ENCODE data around the gene KRT39.
"Not testable (repeated sequence)": the region's sequence is repeated elsewhere in the genome, so short reads cannot be mapped to it uniquely, and the experiment has no call there.

Gene KRT39

DNA sequence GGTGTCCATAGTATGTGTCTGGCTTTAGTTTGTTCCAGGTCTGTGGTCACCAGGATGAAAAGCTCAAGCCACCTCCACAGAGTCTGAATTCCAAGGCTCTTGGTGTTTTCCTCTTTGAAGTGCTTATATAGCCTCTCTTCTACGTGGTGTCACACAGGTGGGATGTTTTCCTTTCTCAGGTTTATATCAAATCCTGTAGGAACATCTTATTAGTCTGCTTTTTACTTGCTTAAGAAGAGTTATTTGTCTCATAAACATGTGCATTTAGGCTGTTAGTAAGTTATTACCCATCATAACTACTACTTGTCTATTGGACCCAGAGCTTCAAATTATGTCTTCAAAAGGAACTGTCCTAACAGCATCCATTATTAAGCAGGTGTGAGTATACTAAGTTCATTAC, at the start of gene KRT39:
KRT39 (minus strand) TSS at position 101 of the 400 bp plus-strand sequence; CDS start at position 9, 92 bp downstream.
- no peak for FAIRE-seq

DNA sequence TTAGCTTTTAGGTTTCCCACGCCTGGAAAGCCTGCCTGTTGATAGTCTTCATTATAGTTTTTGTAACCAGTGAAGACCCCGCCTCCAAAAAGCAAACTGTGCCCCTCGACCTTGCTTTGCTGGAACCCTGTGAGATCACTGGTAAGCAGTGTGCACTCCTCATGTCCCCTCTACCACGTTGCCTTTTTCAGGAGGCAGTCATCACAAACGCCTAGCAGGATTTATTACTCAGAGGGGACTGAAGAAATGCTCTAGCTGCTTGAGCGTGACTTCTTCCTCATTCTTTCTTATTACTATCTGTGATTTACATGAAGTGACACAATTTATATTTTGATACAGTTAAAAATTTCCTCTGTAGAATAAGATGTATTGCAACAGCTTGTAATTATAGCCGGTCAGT, 48.7 kb upstream of the KRT39 start:
- FAIRE-seq: no peak

GRCh38 chr17:41013606-41014005, 46.9 kb upstream of the KRT39 start:
- no peak for FAIRE-seq

GRCh38 chr17:41013181-41013580, 46.4 kb upstream of the KRT39 start:
- FAIRE-seq: no peak

DNA sequence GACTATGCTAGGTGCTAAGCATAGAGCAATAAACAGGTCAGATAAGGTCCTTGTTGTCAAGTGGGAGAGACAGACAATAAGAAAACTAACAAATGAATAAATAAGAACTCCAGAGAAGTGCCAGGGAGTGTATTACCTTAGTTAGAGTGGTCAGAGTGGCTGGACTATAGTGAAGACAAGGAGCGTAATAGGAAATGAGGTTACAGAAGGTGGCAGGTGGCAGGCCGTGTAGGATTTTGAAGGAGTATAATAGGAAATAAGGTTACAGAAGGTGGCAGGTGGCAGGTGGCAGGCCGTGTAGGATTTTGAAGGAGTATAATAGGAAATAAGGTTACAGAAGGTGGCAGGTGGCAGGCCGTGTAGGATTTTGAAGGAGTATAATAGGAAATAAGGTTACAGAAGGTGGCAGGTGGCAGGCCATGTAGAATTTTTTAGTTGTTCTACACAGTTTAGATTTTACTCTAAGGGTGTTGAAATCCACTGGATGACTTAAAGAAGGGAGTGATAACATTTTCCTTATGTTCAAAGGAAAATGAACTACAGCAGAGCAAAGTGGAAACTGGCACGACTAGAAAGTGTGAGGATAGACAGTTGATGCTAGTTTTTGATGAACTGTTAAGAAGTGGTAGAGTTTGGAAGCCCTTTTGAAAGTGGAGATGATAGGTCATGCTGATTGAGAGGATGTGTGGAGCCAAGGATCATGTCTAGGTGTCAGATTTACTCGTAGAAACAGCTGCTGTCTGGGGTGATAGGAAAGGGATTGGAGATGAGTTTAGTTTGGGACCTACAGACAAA, 45.8 kb upstream of the KRT39 start:
- no peak for FAIRE-seq

DNA sequence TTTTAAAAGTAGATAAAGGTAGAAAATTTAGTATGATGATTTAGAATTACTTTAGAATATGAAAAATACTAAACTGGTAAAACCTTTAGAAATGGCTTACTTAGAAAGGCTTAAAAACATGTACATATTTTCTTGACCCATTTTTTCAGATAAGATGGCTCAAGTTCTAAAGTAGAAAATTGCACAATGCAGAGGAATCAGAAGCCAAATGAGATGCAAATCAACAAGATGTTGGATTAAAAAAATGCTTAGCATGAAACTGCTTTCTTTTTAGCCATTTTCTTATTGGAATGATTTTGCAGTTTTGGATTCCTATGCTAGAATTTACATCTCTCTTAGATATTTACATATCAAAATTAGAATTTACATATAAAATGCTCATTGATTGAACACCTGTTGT, 43.7 kb upstream of the KRT39 start:
- no peak for FAIRE-seq

DNA sequence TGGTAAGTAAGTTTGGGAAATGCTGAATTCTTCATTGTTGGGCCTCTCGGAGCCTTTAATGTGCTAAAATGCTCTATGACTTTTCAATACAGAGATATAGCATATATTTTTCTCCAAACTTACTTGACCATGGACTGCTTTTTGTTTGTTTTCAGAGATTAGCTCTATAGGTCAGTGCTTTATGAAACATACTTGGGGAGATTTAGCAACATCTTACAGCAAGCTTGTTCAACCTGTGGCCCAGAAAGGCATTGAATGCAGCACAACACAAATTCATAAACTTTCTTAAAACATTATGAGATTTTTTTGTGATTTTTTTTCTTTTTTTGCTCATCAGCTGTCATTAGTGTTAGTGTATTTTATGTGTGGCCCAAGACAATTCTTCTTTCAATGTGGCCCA, 43.2 kb upstream of the KRT39 start:
- no peak for FAIRE-seq

GRCh38 chr17:41009301-41009760, 42.6 kb upstream of the KRT39 start:
- no peak for FAIRE-seq

DNA sequence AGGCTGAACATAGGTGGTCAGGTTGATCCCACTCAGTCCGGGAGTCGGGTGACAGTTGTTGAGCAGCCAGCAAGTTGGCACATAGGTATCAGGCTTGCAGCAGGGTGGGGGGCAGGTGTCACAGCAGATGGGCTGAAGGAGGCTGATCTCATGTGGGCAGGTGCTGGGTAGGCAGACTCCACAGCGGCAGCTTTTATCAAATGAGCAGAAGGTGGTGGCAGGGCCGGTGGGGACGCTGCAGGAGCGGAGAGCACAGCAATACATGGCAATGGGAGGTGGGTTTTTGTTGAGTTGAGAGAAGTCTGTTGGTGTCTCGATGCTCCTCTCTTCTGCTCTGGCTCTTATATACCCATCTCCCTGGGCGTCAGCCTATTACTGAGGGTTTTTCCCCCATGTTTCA, 42.1 kb upstream of the KRT39 start, which contains the start of gene KRTAP3-1:
KRTAP3-1 (minus strand) TSS at position 318 of the 400 bp plus-strand sequence; CDS start at position 264, 54 bp downstream.
- no peak for FAIRE-seq

DNA sequence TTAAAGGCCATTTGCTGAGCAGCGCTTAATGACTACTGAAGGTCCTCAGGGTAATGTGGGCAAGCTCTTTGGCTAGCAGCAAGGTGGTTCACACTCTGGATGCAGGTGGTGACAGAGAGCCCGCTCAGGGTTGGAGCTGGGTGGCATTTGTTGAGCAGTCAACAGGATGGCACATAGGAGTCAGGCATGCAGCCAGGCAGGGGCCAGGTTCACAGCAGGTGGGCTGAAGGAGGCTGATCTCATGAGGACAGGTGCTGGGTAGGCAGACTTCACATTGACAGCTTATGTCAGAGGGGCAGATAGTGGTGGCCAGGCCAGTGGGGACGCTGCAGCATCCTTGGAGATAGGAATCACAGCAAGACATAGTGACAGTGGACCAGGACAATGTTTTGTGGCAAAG, 37.6 kb upstream of the KRT39 start:
- FAIRE-seq: no peak

DNA sequence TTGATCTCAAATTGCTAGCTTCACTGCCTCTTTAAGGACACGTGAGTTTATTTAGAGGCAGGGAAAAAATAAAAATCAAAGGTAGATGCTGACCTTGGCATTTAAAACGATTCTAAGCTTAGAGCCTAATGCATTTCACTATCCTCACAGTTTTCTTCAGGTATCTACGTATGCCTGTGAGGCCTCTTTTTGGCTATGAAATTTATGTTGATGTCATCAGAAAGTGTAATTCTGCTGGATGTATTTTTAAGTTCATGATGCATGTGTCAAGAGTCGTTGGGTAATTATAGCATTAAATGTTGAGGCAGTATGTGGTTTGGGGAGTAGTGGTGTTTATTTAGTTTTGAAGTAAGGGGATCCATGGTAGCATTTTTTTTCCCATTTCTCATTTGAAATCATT, 37.2 kb upstream of the KRT39 start:
- FAIRE-seq: no peak

- no peak for FAIRE-seq
These were observed 36.1 kb upstream of the KRT39 start for GRCh38 chr17:41002814-41003213.

DNA sequence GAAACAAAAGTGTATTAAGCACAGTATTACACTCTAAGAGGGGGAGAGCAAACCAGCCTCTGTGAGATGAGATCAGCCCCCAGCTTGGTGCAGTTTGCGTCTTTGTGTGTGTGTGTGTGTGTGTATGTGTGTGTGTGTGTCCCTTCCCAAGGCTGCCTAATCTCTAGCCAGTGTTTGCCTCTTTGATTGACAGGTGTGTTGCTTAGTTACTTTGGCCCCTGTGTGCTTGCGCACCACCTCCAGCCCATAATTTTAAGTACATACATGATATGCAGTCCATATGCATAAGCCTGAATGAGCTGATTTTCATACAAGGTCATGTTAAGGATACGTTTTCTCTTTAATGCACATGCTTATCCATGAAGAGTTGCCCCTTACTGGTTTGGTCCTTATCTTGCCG, 35.0 kb upstream of the KRT39 start:
- no peak for FAIRE-seq

GRCh38 chr17:40999563-40999962, 32.8 kb upstream of the KRT39 start, which contains the start of gene KRTAP3-2:
Gene KRTAP3-2 (minus strand): TSS chr17:40999906. CDS start chr17:40999853, 53 bp downstream.
- not testable (repeated sequence) for FAIRE-seq

DNA sequence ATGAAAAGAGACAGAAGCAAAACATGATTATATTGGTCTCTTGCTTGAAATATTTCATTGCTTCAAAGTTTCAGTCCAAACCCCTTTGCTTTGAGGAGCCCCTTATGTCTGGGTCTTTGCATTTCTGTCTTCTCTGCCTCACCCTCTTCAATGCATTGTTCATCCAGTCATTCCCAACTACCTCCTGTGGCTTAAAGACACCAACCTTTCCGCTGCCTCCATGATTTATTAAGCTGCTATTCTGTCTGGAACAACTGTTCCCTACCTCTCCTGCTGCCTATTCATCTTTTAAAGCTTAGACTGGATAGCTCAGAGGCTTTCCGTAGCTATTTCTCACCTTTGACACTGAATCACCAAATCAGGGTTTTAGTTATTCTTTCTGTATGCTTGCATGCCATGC, 30.6 kb upstream of the KRT39 start:
- FAIRE-seq: no peak

- no peak for FAIRE-seq
These were observed 30.1 kb upstream of the KRT39 start for GRCh38 chr17:40996829-40997228.

DNA sequence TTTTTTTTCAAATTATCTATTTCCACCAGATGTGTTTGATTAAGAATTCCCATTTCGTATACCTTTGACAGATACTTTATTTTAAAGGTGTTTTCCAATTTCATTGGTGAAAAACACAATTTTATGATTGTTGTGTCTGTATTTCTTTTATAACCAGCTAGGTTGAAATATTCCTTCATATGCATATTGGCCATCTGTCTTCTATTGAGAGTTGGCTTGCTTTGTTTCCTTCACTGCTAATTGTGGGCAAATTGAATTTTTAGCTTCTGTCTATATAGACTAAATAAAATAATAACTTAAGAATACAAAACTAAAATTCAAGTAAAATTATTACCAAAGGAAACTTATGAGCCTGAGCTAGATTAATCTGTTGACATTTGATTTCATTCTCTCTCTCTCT, 28.4 kb upstream of the KRT39 start:
- FAIRE-seq: no peak

DNA sequence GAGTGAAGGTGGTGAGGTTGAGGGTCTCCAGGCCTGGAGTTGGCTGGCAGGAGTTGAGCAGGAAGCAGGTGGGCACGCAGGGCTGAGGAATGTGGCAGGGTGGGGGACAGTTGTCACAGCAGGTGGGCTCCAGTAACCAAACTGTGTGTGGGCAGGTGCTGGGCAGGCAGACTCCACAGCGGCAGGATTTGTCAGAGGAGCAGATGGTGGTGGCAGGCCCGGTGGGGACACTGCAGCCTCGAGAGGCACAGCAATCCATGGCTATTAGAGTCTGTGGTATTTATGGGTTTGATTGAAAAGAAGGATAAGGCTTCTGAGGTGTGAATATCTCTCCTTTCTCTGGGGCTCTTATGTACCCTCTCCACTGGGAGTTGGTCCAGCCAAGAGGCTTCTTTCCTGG, 27.1 kb upstream of the KRT39 start, which contains the start of gene KRTAP3-3:
KRTAP3-3 (minus strand) TSS at position 326 of the 400 bp plus-strand sequence; CDS start at position 259, 67 bp downstream.
- no peak for FAIRE-seq

- FAIRE-seq: no peak
These were observed 26.3 kb upstream of the KRT39 start for GRCh38 chr17:40993084-40993483.

GRCh38 chr17:40992666-40993065, 25.9 kb upstream of the KRT39 start:
- no peak for FAIRE-seq

- no peak for FAIRE-seq
These were observed 20.2 kb upstream of the KRT39 start for GRCh38 chr17:40986920-40987319.

- no peak for FAIRE-seq
These were observed 17.5 kb upstream of the KRT39 start, which contains the start of gene KRT40 for GRCh38 chr17:40984226-40984625. Gene KRT40 (minus strand): TSS chr17:40984326. CDS start chr17:40984273, 53 bp downstream.

- FAIRE-seq: no peak
These were observed 14.4 kb upstream of the KRT39 start for GRCh38 chr17:40981115-40981514.

- FAIRE-seq: no peak
These were observed 13.8 kb upstream of the KRT39 start for GRCh38 chr17:40980596-40980995.

Measured in endometrium (tissue), 2 donors.